ENCODE results near the gene DCP1B. TPM values are rescaled to one million over a fixed set of nuclear protein-coding genes. Genes with fewer than 3 reads are reported as not detected.

Gene DCP1B
- total RNA-seq, 6 experiments from 2014 or later = 4.1 to 7.6 (median 6.0) TPM

DNA sequence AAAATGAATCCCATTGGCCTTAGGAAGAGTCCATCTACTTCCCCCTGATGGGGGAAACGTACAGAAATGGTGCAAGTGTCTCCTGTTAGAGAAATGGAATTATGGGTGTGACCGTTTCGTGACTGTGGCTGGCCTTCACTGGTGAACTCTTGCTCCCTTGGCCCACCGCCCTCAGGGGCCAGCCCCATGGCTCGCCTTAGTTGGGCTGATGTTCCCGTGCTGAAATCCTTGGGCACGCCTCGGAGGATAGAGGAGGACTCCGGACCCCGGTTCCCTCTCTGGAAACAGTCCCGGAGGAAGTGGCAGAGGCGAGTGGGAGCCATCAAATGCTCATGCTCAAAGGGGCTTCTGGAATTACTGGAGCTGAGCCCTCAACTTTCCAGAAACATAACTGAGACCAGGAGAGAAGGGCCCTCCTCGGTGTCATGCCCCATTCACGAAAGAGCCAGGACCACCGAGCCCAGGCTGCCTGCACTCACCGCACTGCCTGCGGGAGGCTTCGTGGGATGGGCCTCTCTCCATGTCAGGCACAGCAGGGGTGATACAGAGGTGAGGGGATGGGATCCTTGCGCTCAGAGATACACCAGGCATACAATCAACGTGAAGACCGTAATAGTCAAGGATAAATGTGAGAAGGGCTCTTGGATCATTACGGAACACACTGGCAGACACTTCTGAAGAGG is 75.7 kb downstream of the DCP1B start:
- WGBS (ENCODE audit: insufficient coverage, low coverage, low lambda C conversion rate, missing lambda C conversion rate) = 80% methylated on average over 8 of the region's 22 CpGs
- H3K27me3 ChIP-seq = no peaks in the 10 kb centered on the region
- H3K9me3 ChIP-seq = no peaks in the 10 kb centered on the region
- intact Hi-C loops (cut with DNase I) = loop anchor here in 1 of 2 donors (5.0 kb wide), 1 partner anchor 121 kb away; no protein-coding TSS in a partner anchor
- H3K36me3 ChIP-seq = no peaks in the 10 kb centered on the region
- H3K4me1 ChIP-seq = no peaks in the 10 kb centered on the region
- DNase-seq (peak in 1 of 3 donors; percentile 38), ATAC-seq (no peak)
- no peak for TF ChIP-seq POLR2A (IDR thresholded peaks at IDR 0.05)
- no peak for TF ChIP-seq CTCF (IDR thresholded peaks at IDR 0.05)
- H3K27ac ChIP-seq = no peak overlapping the region
- no peak overlapping the region for H3K4me3 ChIP-seq

GRCh38 chr12:1927751-1928351 is 76.4 kb downstream of the DCP1B start:
- ATAC-seq (no peak), DNase-seq (peak in 1 of 3 donors; percentile 33)
- Histone ChIP-seq H3K9me3 (no peaks in the 10 kb centered on the region), H3K4me1 (no peaks in the 10 kb centered on the region), H3K4me3 (no peak overlapping the region), H3K27me3 (no peaks in the 10 kb centered on the region), H3K27ac (no peak overlapping the region), H3K36me3 (no peaks in the 10 kb centered on the region)
- 50% methylated on average over 1 of the region's 15 CpGs for WGBS (ENCODE audit: insufficient coverage, low coverage, low lambda C conversion rate, missing lambda C conversion rate)
- intact Hi-C loops (cut with DNase I) = loop anchor here in 1 of 2 donors (5.0 kb wide), 1 partner anchor 121 kb away; no protein-coding TSS in a partner anchor
- TF ChIP-seq POLR2A (IDR thresholded peaks at IDR 0.05) (no peak), CTCF (IDR thresholded peaks at IDR 0.05) (no peak)

GRCh38 chr12:1927051-1927680 is 77.1 kb downstream of the DCP1B start:
- no peak for DNase-seq

DNA sequence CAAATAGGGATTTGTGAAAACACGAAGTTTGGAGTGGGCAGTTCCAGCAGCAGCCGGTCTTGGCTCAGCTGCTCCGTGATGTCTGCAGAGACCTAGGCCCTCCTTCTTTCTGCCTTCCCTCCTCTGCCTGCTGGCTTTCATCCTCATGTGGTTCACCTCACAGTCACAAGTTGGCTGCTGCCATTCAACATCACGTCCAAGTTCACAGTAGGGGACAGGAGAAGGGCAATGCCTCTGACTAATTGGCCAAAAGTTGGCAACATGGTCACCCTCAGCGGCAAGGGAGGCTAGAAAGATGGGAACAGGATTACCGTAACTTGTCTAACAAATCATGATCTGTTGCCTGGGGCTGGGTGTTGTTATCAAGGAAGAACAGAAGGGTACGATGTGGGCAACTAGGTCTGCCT is 78.0 kb downstream of the DCP1B start:
- H3K4me3 ChIP-seq = no peak overlapping the region
- no peaks in the 10 kb centered on the region for H3K36me3 ChIP-seq
- DNase-seq (no peak), ATAC-seq (no peak)
- WGBS (ENCODE audit: insufficient coverage, low coverage, low lambda C conversion rate, missing lambda C conversion rate) = 73% methylated on average over 7 of the region's 7 CpGs
- no peak overlapping the region for H3K27ac ChIP-seq
- no peaks in the 10 kb centered on the region for H3K4me1 ChIP-seq
- TF ChIP-seq CTCF (IDR thresholded peaks at IDR 0.05) (no peak), POLR2A (IDR thresholded peaks at IDR 0.05) (no peak)
- intact Hi-C loops (cut with DNase I) = loop anchor here in 1 of 2 donors (5.0 kb wide), 1 partner anchor 119 kb away; no protein-coding TSS in a partner anchor
- no peaks in the 10 kb centered on the region for H3K27me3 ChIP-seq
- no peaks in the 10 kb centered on the region for H3K9me3 ChIP-seq

More at GRCh38 chr12:1927051-1927680, 77.1 kb downstream of the DCP1B start:
- no peak overlapping the region for H3K27ac ChIP-seq
- no peaks in the 10 kb centered on the region for H3K27me3 ChIP-seq
- H3K4me1 ChIP-seq = no peaks in the 10 kb centered on the region
- H3K4me3 ChIP-seq = no peak overlapping the region
- H3K9me3 ChIP-seq = no peaks in the 10 kb centered on the region
- intact Hi-C loops (cut with DNase I) = loop anchor here in 1 of 2 donors (5.0 kb wide), 1 partner anchor 120 kb away; no protein-coding TSS in a partner anchor
- WGBS (ENCODE audit: insufficient coverage, low coverage, low lambda C conversion rate, missing lambda C conversion rate) = 87% methylated on average over 8 of the region's 11 CpGs
- TF ChIP-seq CTCF (IDR thresholded peaks at IDR 0.05) (no peak), POLR2A (IDR thresholded peaks at IDR 0.05) (no peak)
- no peak for ATAC-seq
- H3K36me3 ChIP-seq = no peaks in the 10 kb centered on the region

Measured in right lobe of liver (tissue), 6 donors.